ENCODE results near the gene SHISAL1. TPM values are rescaled to one million over a fixed set of nuclear protein-coding genes. Genes with fewer than 3 reads are reported as not detected.

SHISAL1 gene
- total and polyA plus RNA-seq, 2 donors (not counting 3 experiments of a cell fraction or from before 2014, with no cell fraction given): 0.01 to 0.07 TPM

DNA sequence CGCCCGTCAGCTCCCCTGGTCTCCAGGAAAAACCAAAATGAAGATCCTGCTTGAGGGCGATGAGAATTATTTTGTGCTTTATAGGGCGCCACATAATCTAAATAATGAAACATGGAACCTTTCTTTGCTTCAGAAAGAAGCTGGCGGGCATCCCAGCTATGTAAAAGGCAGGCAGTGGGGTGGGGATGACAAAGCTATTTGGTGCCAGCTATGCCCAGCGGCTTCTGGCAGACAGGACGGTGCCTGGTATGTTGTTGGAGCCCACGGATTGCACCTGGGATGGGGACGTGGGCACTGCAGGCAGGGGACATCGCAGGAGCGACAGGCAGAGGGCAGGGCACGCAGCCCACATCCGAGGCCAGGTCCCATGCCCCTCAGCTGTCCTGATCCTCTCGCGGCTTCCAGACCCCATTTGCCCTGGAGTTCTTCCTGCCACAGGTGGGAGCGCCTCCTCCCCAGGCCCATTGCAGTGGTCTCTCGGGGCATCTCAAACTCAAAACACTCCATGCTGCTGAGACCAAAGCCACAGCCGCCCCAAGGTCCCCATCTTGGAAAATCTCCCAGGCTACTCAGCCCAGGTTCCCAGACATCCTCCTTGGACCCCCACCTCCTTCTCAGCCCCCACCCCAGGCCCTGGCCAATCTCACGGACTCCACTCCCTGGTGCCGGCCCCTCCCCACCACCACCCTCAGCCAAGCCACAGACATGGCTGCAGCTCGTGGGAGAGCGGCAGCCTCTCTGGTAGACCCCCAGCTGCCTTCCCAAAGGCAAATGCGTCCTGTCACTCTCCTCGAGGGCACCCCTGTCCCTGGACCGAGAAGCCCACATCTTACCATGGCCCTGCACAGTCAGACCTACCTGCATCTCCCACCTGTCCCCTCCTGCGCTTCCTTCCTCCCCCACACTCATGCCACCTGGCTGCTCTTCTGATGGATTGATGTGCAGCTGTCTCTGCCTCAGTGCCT, 45.7 kb downstream of the SHISAL1 start:
- H3K79me2 ChIP-seq (ENCODE audit: control insufficient read depth, insufficient read depth, low read length): no peaks in the 10 kb centered on the region
- H3K27ac ChIP-seq (ENCODE audit: insufficient read depth, low read depth, low read length): no peak overlapping the region
- H3K9me3 ChIP-seq (replicated peaks; ENCODE audit: control insufficient read depth, insufficient read depth, low read length): no peaks in the 10 kb centered on the region
- CTCF ChIA-PET: interaction anchor here (0.9 kb wide), 1 partner anchor 9 kb away, joined by 3 read pairs; no protein-coding TSS in a partner anchor
- H3K9ac ChIP-seq (replicated peaks; ENCODE audit: extremely low read depth, insufficient read depth, low read length): no peak overlapping the region
- H3K4me2 ChIP-seq (ENCODE audit: insufficient read depth, low read length): no peak overlapping the region
- FAIRE-seq (no peak), DNase-seq (ENCODE audit: low read depth, low spot score) (no peak)
- intact Hi-C loops (cut with micrococcal nuclease) (no loop called here), dilution Hi-C loops (cut with MboI; ENCODE audit: extremely low pct_ligation_motif_present, low sequenced_read_pairs) (no loop called here)
- no peaks in the 10 kb centered on the region for H3K9me1 ChIP-seq (replicated peaks; ENCODE audit: control insufficient read depth, extremely low read depth, insufficient read depth, low read length)
- no peak overlapping the region for H3K4me3 ChIP-seq (replicated peaks in 1 of 3; ENCODE audit: insufficient read depth in 1 of 3, low read depth in 1 of 3, low read length in 3 of 3)
- POLR2A ChIA-PET: no interaction called here
- TF ChIP-seq FOS (IDR thresholded peaks at IDR 0.05; ENCODE audit: borderline replicate concordance, insufficient read depth, low read length) (no peak), GATA2 (IDR thresholded peaks at IDR 0.05; ENCODE audit: insufficient read depth, insufficient read length, low read depth, low read length) (no peak), POLR2AphosphoS5 (IDR thresholded peaks at IDR 0.05; ENCODE audit: insufficient read depth, low read depth, low read length) (no peak), MYC (IDR thresholded peaks at IDR 0.05; ENCODE audit: low read depth, low read length) (no peak), JUN (IDR thresholded peaks at IDR 0.05; ENCODE audit: borderline replicate concordance, insufficient read depth, insufficient read length, low read depth) (no peak)
- TF ChIP-seq, protein P1, sequence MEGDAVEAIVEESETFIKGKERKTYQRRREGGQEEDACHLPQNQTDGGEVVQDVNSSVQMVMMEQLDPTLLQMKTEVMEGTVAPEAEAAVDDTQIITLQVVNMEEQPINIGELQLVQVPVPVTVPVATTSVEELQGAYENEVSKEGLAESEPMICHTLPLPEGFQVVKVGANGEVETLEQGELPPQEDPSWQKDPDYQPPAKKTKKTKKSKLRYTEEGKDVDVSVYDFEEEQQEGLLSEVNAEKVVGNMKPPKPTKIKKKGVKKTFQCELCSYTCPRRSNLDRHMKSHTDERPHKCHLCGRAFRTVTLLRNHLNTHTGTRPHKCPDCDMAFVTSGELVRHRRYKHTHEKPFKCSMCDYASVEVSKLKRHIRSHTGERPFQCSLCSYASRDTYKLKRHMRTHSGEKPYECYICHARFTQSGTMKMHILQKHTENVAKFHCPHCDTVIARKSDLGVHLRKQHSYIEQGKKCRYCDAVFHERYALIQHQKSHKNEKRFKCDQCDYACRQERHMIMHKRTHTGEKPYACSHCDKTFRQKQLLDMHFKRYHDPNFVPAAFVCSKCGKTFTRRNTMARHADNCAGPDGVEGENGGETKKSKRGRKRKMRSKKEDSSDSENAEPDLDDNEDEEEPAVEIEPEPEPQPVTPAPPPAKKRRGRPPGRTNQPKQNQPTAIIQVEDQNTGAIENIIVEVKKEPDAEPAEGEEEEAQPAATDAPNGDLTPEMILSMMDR (IDR thresholded peaks at IDR 0.05; ENCODE audit: extremely low read depth in 1 of 2, insufficient read depth in 1 of 2, low read depth in 1 of 2, low read length in 2 of 2): no peak
- H3K4me1 ChIP-seq (ENCODE audit: control insufficient read depth, extremely low read depth, insufficient read depth, low read length): no peaks in the 10 kb centered on the region
- H4K20me1 ChIP-seq (replicated peaks; ENCODE audit: control insufficient read depth, extremely low read depth, insufficient read depth, low read length): no peaks in the 10 kb centered on the region
- BruUV-seq (replicated peaks): no TSS peak
- H2AFZ ChIP-seq (ENCODE audit: low read depth, low read length): no peak overlapping the region
- no peaks in the 10 kb centered on the region for H3K27me3 ChIP-seq (ENCODE audit: control insufficient read depth in 2 of 2, insufficient read depth in 2 of 2, low read length in 2 of 2)
- no peaks in the 10 kb centered on the region for H3K36me3 ChIP-seq (ENCODE audit: control insufficient read depth in 2 of 2, extremely low read depth in 1 of 2, insufficient read depth in 2 of 2, low read length in 2 of 2)
